Body of pancreas (tissue), 4 donors: ENCODE measurements around the gene TENM4. TPM values are rescaled to one million over a fixed set of nuclear protein-coding genes. Genes with fewer than 3 reads are reported as not detected.

Experiments used
- ATAC-seq: fragments of 150-250 bp; one replicate; pipeline ENCODE4 v1.9.1; 2016
- DNase-seq, 4 donors: peaks; one replicate each; pipeline ENCODE4 v3.0.0-alpha.2; 2019
- H3K27ac ChIP-seq, 4 donors: fragments of 200-600 bp; sonication (generic); 1 replicate in 3 of 4; 2 replicates in 1 of 4; pipeline versions ENCODE4 v1.5.1 to v1.6.1; 2016 to 2019; ENCODE audit warnings: mild to moderate bottlenecking in 1 of 4, mixed read lengths in 1 of 4, moderate library complexity in 1 of 4
- H3K27me3 ChIP-seq, 2 donors: fragments of 200-600 bp; sonication (generic); one replicate each; pipeline ENCODE4 v1.6.0; 2016; ENCODE audit warnings: mild to moderate bottlenecking in 1 of 2
- H3K36me3 ChIP-seq, 2 donors: fragments of 200-600 bp; sonication (generic); replicated peaks in 1 of 2; 2 replicates each; pipeline ENCODE4 v1.5.1; 2016; ENCODE audit warnings: low read depth in 2 of 2; ENCODE audit not compliant: insufficient read depth in 1 of 2
- H3K4me1 ChIP-seq: fragments of 200-600 bp; sonication (generic); one replicate; pipeline ENCODE4 v1.6.0; 2016
- H3K4me3 ChIP-seq, 2 donors: fragments of 200-600 bp; sonication (generic); 1 replicate in 1 of 2; 2 replicates in 1 of 2; pipeline ENCODE4 v1.5.1; 2016 to 2019
- H3K9me3 ChIP-seq, 3 donors: fragments of 200-600 bp; sonication (generic); 1 replicate in 2 of 3; 2 replicates in 1 of 3; pipeline ENCODE4 v1.5.1; 2016
- CTCF ChIP-seq, 7 experiments: fragments of 450-650 bp in 4 of 7; fragments of 200-600 bp in 3 of 7; sonication (generic) in 3 of 7; IDR thresholded peaks; one replicate each; pipeline ENCODE4 v1.5.1; 2016 to 2019; ENCODE audit warnings: antibody characterized with exemption in 7 of 7
- POLR2A ChIP-seq, 3 donors: fragments of 450-650 bp; IDR thresholded peaks; one replicate each; pipeline ENCODE4 v1.6.1; 2016; ENCODE audit warnings: antibody characterized with exemption in 3 of 3, mild to moderate bottlenecking in 2 of 3
- WGBS, 2 donors: methylation state at CpG; one replicate each; pipeline ENCODE4 v1.1.5; 2017; 5-methylcytosine and 5-hydroxymethylcytosine counted together
- intact Hi-C: fragments of 100-400 bp; cut with DNase I; formaldehyde crosslinking; loops from one replicate; pipeline ENCODE4 v1.15.1; 2023
- total RNA-seq, 2 donors: library from RNA; depleted of rRNA; stranded (reverse); fragments of >200 nt; gene quantifications; one replicate each; pipeline ENCODE4 v1.1.0, GENCODE V29; 2016

The TENM4 gene
- total RNA-seq, 2 donors from 2014 or later: 0.78 to 6.6 TPM

- H3K36me3 ChIP-seq: no peaks in the 10 kb centered on the region
- H3K4me3 ChIP-seq: no peak overlapping the region
- 87 to 91% methylated on average over 3 of the region's 3 CpGs for WGBS, 2 donors
- no peak overlapping the region for H3K27ac ChIP-seq
- H3K27me3 ChIP-seq: no peaks in the 10 kb centered on the region
- intact Hi-C loops: no loop called here
- TF ChIP-seq POLR2A (IDR thresholded peaks at IDR 0.05) (no peak), CTCF (IDR thresholded peaks at IDR 0.05) (no peak)
- ATAC-seq: no peak
- H3K4me1 ChIP-seq: no peaks in the 10 kb centered on the region
- H3K9me3 ChIP-seq: no peaks in the 10 kb centered on the region
- DNase-seq: no peak
Measured at GRCh38 chr11:78996007-78996406, 444.8 kb downstream of the TENM4 start.

- Histone ChIP-seq H3K9me3 (no peaks in the 10 kb centered on the region), H3K27ac (no peak overlapping the region), H3K4me1 (no peaks in the 10 kb centered on the region), H3K4me3 (no peak overlapping the region), H3K27me3 (no peaks in the 10 kb centered on the region), H3K36me3 (no peaks in the 10 kb centered on the region)
- ATAC-seq (no peak), DNase-seq (no peak)
- TF ChIP-seq CTCF (IDR thresholded peaks at IDR 0.05) (no peak), POLR2A (IDR thresholded peaks at IDR 0.05) (no peak)
- 67 to 74% methylated on average over 3 of the region's 3 CpGs for WGBS, 2 donors
- intact Hi-C loops: no loop called here
Measured at GRCh38 chr11:78995171-78995570, 445.7 kb downstream of the TENM4 start.

GRCh38 chr11:78993802-78994430, 446.9 kb downstream of the TENM4 start:
- TF ChIP-seq CTCF (IDR thresholded peaks at IDR 0.05): no peak
- no peak for TF ChIP-seq POLR2A (IDR thresholded peaks at IDR 0.05)
- no peak overlapping the region for H3K4me3 ChIP-seq
- intact Hi-C loops: no loop called here
- H3K27me3 ChIP-seq: no peaks in the 10 kb centered on the region
- no peaks in the 10 kb centered on the region for H3K4me1 ChIP-seq
- DNase-seq: no peak
- WGBS, 2 donors: 65 to 76% methylated on average over 1 of the region's 1 CpG
- no peak for ATAC-seq
- no peak overlapping the region for H3K27ac ChIP-seq
- H3K36me3 ChIP-seq: no peaks in the 10 kb centered on the region
- H3K9me3 ChIP-seq: no peaks in the 10 kb centered on the region

- ATAC-seq (no peak), DNase-seq (no peak)
- intact Hi-C loops: no loop called here
- Histone ChIP-seq H3K4me3 (no peak overlapping the region), H3K36me3 (no peaks in the 10 kb centered on the region), H3K27ac (no peak overlapping the region), H3K4me1 (no peaks in the 10 kb centered on the region), H3K9me3 (no peaks in the 10 kb centered on the region), H3K27me3 (no peaks in the 10 kb centered on the region)
- TF ChIP-seq CTCF (IDR thresholded peaks at IDR 0.05) (no peak), POLR2A (IDR thresholded peaks at IDR 0.05) (no peak)
Measured at GRCh38 chr11:78991681-78992080, 449.1 kb downstream of the TENM4 start.

- intact Hi-C loops: no loop called here
- H3K9me3 ChIP-seq: no peaks in the 10 kb centered on the region
- H3K27ac ChIP-seq: no peak overlapping the region
- 62 to 63% methylated on average over 9 of the region's 9 CpGs for WGBS, 2 donors
- H3K36me3 ChIP-seq: no peaks in the 10 kb centered on the region
- TF ChIP-seq CTCF (IDR thresholded peaks at IDR 0.05): no peak
- TF ChIP-seq POLR2A (IDR thresholded peaks at IDR 0.05): no peak
- H3K4me3 ChIP-seq: no peak overlapping the region
- ATAC-seq (no peak), DNase-seq (no peak)
- H3K27me3 ChIP-seq: no peaks in the 10 kb centered on the region
- H3K4me1 ChIP-seq: no peaks in the 10 kb centered on the region
Measured at GRCh38 chr11:78990261-78990660, 450.6 kb downstream of the TENM4 start.
